SK-N-SH (cell line): ENCODE measurements around the gene TDRD9. TPM values are rescaled to one million over a fixed set of nuclear protein-coding genes. Genes with fewer than 3 reads are reported as not detected.

Experiments
- CTCF ChIA-PET: fragments of 300-600, 350-600 bp; formaldehyde crosslinking; extraction: SDS; loops from one replicate; lab custom pipeline; 2021; lab: Yijun Ruan, JAX
- POLR2A ChIA-PET: fragments of 350-600 bp; sonication (Branson Sonifier 250); formaldehyde crosslinking; extraction: SDS; loops from one replicate; lab custom pipeline; 2020; ENCODE audit warnings: antibody characterized with exemption, inconsistent platforms; lab: Yijun Ruan, JAX
- DNase-seq: peaks from one replicate; pipeline ENCODE4 v3.0.0; 2012
- H2AFZ ChIP-seq: fragments of 200-600 bp; sonication (generic); 2 replicates; pipeline ENCODE4 v1.8.1; 2016; ENCODE audit warnings: antibody characterized with exemption, mild to moderate bottlenecking, low read depth
- H3F3A ChIP-seq: fragments of 200-600 bp; sonication (generic); replicated peaks from 2 replicates; pipeline ENCODE3; 2016; ENCODE audit warnings: antibody characterized with exemption, mild to moderate bottlenecking; ENCODE audit not compliant: insufficient read depth
- H3K27ac ChIP-seq, 2 experiments: fragments of 200-500 bp in 1 of 2; fragments of 200-600 bp in 1 of 2; sonication (Bioruptor generic) in 1 of 2; sonication (generic), shearing (Covaris generic) in 1 of 2; 2 replicates each; pipeline versions ENCODE4 v1.5.1 to v1.6.1; 2014 to 2016; ENCODE audit warnings: low read depth in 2 of 2, inconsistent platforms in 1 of 2, low read length in 1 of 2, mild to moderate bottlenecking in 1 of 2, mixed read lengths in 1 of 2
- H3K27me3 ChIP-seq: fragments of 200-600 bp; sonication (generic), shearing (Covaris generic); 2 replicates; pipeline ENCODE4 v1.6.1; 2016; ENCODE audit warnings: mixed run types; ENCODE audit not compliant: insufficient read depth
- H3K36me3 ChIP-seq, 2 experiments: fragments of 200-500 bp in 1 of 2; fragments of 200-600 bp in 1 of 2; sonication (Bioruptor generic) in 1 of 2; sonication (generic) in 1 of 2; replicated peaks in 1 of 2; 2 replicates each; pipeline versions ENCODE3 to v1.5.1; 2014 to 2016; ENCODE audit warnings: low read length in 1 of 2, mild to moderate bottlenecking in 1 of 2; ENCODE audit not compliant: insufficient read depth in 2 of 2, control insufficient read depth in 1 of 2
- H3K4me1 ChIP-seq, 2 experiments: fragments of 200-500 bp in 1 of 2; fragments of 200-600 bp in 1 of 2; sonication (Bioruptor generic) in 1 of 2; sonication (generic), shearing (Covaris generic) in 1 of 2; 2 replicates each; pipeline versions ENCODE4 v1.5.1 to v1.6.1; 2014 to 2016; ENCODE audit warnings: low read depth in 1 of 2, low read length in 1 of 2, mixed run types in 1 of 2; ENCODE audit not compliant: insufficient read depth in 2 of 2, control insufficient read depth in 1 of 2
- H3K4me2 ChIP-seq: fragments of 200-600 bp; sonication (generic), shearing (Covaris generic); 2 replicates; pipeline ENCODE4 v1.6.1; 2017; ENCODE audit warnings: mixed run types
- H3K4me3 ChIP-seq, 2 experiments: fragments of 200-500 bp in 1 of 2; fragments of 200-600 bp in 1 of 2; sonication (Bioruptor generic) in 1 of 2; sonication (generic), shearing (Covaris generic) in 1 of 2; 2 replicates each; pipeline versions ENCODE4 v1.5.1 to v1.8.1; 2014 to 2016; ENCODE audit warnings: low read depth in 2 of 2, inconsistent platforms in 1 of 2, low read length in 1 of 2, mild to moderate bottlenecking in 1 of 2, mixed read lengths in 1 of 2, moderate library complexity in 1 of 2
- H3K79me2 ChIP-seq: fragments of 200-600 bp; sonication (generic); 2 replicates; pipeline ENCODE4 v1.8.1; 2017; ENCODE audit warnings: mild to moderate bottlenecking; ENCODE audit not compliant: insufficient read depth
- H3K9ac ChIP-seq: fragments of 200-600 bp; sonication (generic); 2 replicates; pipeline ENCODE4 v1.6.1; 2017; ENCODE audit warnings: mixed run types
- H3K9me2 ChIP-seq: fragments of 200-600 bp; sonication (generic); 2 replicates; pipeline ENCODE4 v1.6.1; 2017; ENCODE audit warnings: mixed run types
- H3K9me3 ChIP-seq: fragments of 200-600 bp; sonication (generic); 2 replicates; pipeline ENCODE4 v1.6.1; 2017; ENCODE audit warnings: mixed run types, mild to moderate bottlenecking, moderate library complexity
- H4K20me1 ChIP-seq: fragments of 200-600 bp; sonication (generic); 2 replicates; pipeline ENCODE4 v1.6.1; 2017; ENCODE audit warnings: mild to moderate bottlenecking, mixed run types; ENCODE audit not compliant: insufficient read depth
- GATA2 ChIP-seq: sonication (generic); formaldehyde crosslinking; IDR thresholded peaks from 2 replicates; pipeline ENCODE4 v1.5.0; 2020; ENCODE audit warnings: mild to moderate bottlenecking, missing genetic modification reagents
- RXRA ChIP-seq: IDR thresholded peaks from 2 replicates; pipeline ENCODE4 v1.4.0; 2012; ENCODE audit warnings: low read depth, mild to moderate bottlenecking, borderline replicate concordance
- WGBS: methylation state at CpG from one replicate; pipeline ENCODE4 v1.1.6; 2017; ENCODE audit warnings: low lambda C conversion rate; 5-methylcytosine and 5-hydroxymethylcytosine counted together
- polyA plus RNA-seq, 3 experiments: library from polyadenylated mRNA; depleted of rRNA; stranded (reverse); fragments of >200 nt; gene quantifications; 2 replicates each; pipeline ENCODE4 v1.2.3, GENCODE V29; 2012
- small RNA-seq, 7 experiments: library from RNA; depleted of rRNA; stranded (forward); fragments of <200 nt; gene quantifications; one replicate each; pipeline ENCODE3, GENCODE V24; 2012

TDRD9 gene
- polyA plus RNA-seq, 1 of the 3 experiments (the other 2 are of a cell fraction), result not detected

- 55% methylated on average over 5 of the region's 16 CpGs for WGBS
- peaks cover 0 to 14% of the 10 kb centered on the region in 2 experiments; a peak in 1 of 4 replicates for H3K4me1 ChIP-seq
- H3F3A ChIP-seq, result no peaks in the 10 kb centered on the region
- no peak overlapping the region for H3K27ac ChIP-seq
- no peaks in the 10 kb centered on the region for H3K27me3 ChIP-seq
- no peak for DNase-seq
- no peak overlapping the region for H3K9ac ChIP-seq
- no peak overlapping the region for H3K4me3 ChIP-seq
- POLR2A ChIA-PET, result no interaction called here
- H3K36me3 ChIP-seq, result no peaks in the 10 kb centered on the region
- TF ChIP-seq RXRA (no peak), GATA2 (CRISPR knock-in tag) (peak; percentile 49)
- CTCF ChIA-PET, result interaction anchor here (1.0 to 5.7 kb wide), 3 partner anchors 8 to 24 kb away, joined by 4 to 36 read pairs (median 5); no protein-coding TSS in a partner anchor
- no peak overlapping the region for H2AFZ ChIP-seq
- no peaks in the 10 kb centered on the region for H3K9me3 ChIP-seq
- H3K79me2 ChIP-seq, result no peaks in the 10 kb centered on the region
- H3K9me2 ChIP-seq, result no peaks in the 10 kb centered on the region
- H3K4me2 ChIP-seq, result no peak overlapping the region
- H4K20me1 ChIP-seq, result no peaks in the 10 kb centered on the region
Observed at GRCh38 chr14:104101651-104102281, 173.5 kb downstream of the TDRD9 start.

Small RNA genes within 50 kb of the gene (small RNA-seq; reads per million reads assigned to genes)
- 0 to 18.2 (median 0.23) reads per million in 7 experiments for gene RN7SL634P

Other genes starting within 250 kb of the TDRD9 start
- gene XRCC3, start 213.0 kb upstream of the TDRD9 start, polyA plus RNA-seq (2012; rRNA removed), result 10.7 and 11.7 TPM in 2 replicates
- 82.1 and 85.3 TPM in 2 replicates for gene ZFYVE21, start 212.6 kb upstream of the TDRD9 start, polyA plus RNA-seq (2012; rRNA removed)
- gene PPP1R13B, start 80.9 kb upstream of the TDRD9 start, polyA plus RNA-seq (2012; rRNA removed), result 5.1 and 5.7 TPM in 2 replicates
- gene RD3L, start 14.1 kb downstream of the TDRD9 start, polyA plus RNA-seq (2012; rRNA removed), result not detected in 2 replicates
- gene ASPG, start 157.2 kb downstream of the TDRD9 start, polyA plus RNA-seq (2012; rRNA removed), result not detected in 2 replicates
- 1.4 and 1.7 TPM in 2 replicates for gene KIF26A, start 210.1 kb downstream of the TDRD9 start, polyA plus RNA-seq (2012; rRNA removed)